HG03521 (cell line): ENCODE measurements around the gene PAX7.

Experiments used
- ATAC-seq: cut with Tn5 transposase; IDR thresholded peaks from one replicate; pipeline ENCODE4 v1.9.1; 2021; ENCODE audit warnings: mild to moderate bottlenecking, moderate library complexity; ENCODE audit not compliant: unreplicated experiment

Gene PAX7

DNA sequence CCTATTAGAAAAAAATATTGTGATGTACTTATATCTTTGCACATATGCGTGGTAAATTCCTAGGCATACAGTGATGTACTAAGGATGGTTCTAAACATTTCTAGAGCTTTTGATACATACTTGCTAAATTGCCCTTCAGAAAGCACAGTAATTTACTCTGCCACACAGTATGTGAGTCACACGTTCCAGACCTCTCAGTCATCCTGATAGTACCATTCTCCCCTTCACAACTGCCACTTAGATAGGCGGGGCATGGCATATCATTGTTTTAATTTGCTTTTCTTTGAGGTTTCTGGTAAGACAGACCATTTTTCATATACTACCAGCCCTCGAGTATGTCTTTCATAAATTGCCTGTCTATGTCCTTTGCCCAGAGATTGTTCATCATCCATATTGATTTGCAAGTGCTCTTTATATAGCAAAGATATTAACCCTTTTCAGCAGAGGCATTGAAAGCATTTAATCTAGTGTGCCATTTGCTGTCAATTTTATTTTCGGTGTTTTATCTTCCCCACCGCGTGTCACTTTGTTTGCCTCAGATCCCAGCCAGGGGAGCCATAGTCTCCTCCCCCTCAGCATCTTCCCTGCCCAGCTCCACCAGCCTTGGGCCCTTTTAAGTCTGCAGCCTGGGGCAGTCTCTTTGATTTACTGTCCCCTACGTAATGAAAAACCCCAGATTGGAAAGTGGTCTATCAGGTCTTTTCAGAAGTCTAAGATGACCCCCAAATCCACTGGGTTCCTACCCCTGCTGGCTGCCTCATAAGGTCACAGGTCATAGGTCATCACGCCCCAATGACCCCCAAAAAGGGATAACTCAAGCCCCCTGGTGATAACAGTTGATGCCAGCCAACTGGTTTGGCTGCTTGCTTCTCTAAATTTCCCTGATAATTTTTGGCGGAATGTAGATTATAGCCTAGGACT, 11.8 kb upstream of the PAX7 start:
- no peak for ATAC-seq

DNA sequence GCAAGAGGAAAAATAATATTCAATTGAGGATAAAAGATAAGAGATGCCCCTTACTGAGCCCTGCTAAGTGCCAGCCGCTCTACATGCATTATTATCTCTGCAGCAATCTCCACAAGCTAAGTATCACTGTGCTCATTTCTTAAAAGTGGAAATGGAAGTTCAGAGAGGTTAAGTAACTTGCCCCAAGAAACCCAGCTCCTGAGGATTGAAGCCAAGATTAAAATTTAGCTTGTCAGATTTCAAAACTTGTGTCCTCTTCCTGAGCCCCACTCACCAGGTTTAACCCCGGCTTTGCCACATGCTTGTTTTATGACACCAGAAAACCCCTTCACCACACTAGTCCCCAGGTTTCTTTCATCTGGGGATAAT, 11.2 kb upstream of the PAX7 start:
- ATAC-seq: no peak

DNA sequence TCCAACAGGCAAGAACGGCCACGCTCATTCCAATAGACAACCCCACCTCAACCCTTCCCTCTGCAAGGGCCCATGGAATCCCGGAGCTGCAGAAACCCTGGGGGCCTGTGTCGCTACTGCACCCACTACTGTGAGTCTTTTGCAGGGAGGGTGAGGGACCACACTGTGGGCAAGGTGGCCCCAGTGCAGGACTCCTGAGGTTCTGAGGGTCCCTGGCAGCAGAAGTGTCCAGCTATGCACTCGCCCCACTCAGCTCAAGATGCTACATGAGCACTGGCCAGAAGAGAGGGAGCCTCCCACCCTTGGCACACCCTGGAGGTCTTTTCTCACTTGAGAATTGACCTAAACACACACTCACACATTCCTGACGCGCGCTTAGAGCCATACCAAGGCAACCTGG, 2.1 kb upstream of the PAX7 start:
- ATAC-seq: no peak

DNA sequence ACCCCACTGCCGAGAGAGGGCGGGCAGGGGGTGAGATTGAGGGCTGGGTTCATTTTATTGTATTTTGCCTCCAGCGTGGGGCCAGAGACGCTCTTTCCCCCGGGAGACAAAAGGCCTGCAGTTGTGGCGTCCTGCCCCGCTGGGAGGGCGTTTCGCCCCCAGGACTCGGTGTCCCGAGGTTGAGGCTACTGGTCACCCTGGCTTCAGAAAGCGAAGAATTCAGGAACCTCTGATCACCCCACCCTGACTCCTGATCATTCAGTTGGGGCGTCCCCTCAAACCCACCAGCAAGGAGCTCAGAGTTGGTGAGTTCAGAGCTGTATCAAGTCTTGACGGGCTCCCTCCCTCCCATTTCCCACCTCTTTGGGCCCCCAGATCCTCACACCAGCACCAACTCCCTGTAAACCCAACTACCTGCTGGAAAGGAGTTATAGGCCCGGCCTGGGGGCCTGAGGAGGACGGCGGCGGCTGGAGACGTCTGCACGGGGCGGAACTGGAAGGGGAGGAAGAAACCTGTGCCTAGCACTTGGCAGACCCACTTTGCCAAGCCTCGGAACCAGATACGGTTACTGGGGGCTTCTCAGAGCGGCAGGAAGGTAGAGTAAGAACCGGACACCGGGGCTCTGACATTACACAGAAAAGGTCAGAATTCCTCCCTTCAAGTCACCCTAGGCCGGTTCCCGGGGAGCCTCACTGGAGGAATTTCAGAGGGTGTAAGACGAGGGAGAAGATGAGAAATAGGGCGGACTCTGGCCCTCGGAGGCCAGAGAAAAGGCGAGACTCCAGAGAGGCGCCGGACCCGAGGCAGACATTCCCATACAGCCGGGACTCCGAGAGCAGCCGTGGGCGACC, 761 bp upstream of the PAX7 start:
- no peak for ATAC-seq

DNA sequence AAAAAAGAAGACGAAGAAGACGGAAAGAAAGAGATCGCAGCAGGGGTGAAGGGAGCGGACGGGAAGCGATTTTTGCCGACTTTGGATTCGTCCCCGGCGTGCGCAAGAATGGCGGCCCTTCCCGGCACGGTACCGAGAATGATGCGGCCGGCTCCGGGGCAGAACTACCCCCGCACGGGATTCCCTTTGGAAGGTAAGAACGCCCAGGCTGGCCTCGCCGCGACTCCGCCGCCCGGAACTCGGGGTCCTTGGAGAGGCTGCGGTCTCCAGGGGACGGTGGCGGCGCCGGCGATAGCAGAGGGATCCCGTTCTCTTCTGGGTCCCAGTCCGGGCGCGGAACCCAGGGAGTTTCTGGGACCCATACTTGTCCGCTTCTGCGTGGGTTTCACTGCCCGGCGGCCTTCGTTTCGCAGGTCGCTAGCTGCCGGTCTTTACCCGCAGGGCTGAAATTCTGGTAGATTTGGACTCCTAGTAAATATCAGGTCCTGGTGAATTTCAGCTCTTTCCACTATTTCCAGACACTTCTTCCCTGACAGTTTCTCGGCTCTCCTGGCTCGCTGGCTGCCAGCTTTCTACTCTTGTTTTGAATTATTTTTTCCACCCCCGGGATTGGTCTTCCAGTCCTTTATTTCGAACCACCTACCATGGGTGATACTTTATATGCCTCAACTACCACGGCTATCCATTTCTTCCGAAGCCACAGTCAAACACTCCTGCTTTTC, 1.0 kb downstream of the PAX7 start:
- no peak for ATAC-seq

DNA sequence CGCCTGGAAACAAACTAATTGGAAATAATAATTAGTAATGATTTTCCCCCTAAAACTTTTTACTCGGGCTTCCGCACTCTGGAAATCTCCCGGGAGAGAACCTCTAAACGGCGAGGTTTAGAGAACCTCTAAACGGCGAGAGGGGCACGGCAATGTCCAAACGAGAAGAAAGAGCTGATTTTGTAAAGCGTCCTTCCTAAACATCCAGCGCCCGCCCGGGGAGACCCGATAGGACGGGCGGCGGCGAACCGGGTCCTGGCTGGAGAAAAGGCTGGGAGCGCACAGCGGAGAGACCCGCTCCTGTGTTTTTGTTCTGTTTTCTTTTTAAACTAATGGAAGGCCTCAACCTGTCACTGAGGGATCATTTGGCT, 1.6 kb downstream of the PAX7 start:
- ATAC-seq: no peak

DNA sequence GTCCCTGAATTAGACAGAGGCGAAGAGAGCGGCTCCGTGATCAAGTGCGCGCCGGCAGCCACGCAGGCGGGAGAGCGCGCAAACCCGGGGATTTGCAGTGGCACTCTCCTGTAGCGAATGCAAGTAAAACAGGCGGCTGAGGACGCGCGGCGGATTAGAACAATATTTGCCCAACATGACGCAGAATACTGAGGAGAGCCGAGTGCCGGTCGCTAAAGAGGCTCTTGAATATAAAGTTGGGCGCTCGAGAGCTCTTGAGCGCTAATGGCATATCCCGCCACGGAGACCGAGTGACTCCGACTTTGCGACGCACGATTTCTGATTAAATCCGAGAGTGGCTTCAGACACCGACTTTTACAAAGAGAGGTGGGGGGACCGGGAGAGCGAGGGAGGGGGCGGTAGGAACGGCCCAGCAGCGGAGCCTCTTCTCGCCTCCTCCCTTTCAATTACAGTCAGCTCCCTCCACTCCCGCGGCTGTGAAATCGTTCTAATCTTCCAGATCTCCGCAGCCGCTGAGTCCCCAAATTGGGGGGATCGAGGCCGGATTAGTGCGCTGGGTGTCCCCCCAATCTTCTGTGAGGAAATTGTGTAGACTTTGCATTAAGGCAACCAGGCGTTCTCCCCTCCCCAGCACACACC, 2.3 kb downstream of the PAX7 start:
- ATAC-seq: no peak

DNA sequence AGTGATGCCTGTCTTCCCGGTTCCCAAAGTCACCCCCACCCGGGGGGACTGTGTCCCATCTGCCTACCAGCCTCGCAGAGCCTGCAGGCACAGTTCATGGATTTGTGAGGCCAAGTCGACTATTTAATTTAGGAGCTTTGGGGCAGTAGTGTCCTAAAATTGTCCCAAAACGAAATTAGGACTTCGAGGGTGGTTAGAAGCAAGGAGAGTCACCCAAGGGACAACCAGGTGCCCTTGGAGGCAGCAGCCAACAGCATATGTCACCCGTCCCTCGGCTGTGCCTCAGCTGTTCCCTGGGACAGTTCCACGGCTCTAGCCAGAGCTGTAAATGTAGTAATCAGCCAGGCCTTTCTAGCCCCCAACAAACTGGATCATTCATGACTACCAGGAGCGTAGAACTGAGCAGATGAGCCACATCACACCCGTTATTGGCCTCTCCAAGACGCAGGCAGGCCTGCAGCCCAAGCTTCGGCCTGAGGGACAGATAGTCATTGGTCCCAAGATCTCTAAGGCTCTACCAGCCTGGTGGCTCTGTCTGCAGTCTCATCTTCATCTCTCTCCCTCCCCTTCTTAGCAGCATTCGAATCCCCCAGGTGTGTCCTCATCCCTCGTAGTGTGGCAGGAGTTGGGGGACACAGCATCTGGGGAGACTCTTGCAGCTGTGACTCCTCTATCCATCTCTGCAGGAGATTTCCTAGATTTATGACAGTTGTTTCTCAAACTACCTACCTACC, 2.9 kb downstream of the PAX7 start:
- ATAC-seq: no peak

DNA sequence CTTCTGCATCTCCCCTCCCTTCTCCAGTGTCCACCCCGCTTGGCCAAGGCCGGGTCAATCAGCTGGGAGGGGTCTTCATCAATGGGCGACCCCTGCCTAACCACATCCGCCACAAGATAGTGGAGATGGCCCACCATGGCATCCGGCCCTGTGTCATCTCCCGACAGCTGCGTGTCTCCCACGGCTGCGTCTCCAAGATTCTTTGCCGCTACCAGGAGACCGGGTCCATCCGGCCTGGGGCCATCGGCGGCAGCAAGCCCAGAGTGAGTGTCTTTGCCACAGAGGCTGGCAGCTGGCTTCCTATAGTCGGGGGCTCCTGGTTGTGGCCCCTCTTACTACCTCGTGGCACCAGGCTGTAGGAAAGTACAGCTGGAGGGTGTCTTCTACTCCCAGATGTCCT, 3.6 kb downstream of the PAX7 start:
- ATAC-seq: no peak

DNA sequence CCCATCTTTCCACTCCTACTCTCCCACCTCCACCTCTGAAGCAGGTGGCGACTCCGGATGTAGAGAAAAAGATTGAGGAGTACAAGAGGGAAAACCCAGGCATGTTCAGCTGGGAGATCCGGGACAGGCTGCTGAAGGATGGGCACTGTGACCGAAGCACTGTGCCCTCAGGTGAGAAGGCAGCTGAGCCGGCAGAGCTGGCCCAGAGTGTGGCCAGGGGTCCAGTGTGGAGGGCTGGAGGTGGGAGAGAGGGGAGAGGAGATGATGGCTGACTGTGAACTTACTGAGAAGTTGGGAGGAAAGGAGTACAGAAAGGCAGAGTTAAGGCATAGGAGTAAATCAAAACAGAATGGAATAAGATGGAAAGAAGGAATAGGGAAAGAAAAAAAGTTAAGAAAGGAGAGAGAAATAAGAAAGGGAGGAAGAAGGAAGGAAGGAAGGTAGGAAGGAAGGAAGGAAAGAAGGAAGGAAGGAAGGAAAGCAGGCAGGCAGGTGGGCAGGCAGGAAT, 4.5 kb downstream of the PAX7 start:
- ATAC-seq: no peak

DNA sequence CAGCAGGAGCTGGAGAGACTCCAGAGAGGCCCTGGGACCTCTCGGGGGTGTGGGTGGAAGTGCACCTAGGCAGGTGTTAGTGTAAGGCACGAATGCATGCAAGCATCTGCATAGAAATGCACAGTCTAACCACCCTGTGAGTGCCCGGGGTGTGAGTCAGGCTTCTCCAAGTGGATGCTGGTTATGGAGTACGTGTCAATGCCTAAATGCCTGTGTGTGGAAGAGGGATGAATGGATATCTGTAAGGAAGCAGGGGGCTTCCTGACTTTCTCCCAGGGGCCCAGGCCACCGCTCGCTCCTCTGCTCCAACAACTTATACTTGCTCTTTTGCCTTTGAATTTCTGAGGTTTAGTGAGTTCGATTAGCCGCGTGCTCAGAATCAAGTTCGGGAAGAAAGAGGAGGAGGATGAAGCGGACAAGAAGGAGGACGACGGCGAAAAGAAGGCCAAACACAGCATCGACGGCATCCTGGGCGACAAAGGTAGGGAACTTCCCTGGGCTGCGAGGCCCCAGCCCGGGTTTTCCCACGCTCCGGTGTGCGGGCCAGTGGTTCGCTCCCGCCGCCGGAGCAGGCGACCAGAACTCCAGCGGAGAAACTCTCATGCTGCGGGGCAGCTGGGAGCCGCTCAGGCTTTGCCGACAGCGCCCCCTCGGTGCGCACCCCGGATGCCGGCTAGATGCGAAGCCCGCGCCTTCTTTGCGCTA, 5.4 kb downstream of the PAX7 start:
- no peak for ATAC-seq

DNA sequence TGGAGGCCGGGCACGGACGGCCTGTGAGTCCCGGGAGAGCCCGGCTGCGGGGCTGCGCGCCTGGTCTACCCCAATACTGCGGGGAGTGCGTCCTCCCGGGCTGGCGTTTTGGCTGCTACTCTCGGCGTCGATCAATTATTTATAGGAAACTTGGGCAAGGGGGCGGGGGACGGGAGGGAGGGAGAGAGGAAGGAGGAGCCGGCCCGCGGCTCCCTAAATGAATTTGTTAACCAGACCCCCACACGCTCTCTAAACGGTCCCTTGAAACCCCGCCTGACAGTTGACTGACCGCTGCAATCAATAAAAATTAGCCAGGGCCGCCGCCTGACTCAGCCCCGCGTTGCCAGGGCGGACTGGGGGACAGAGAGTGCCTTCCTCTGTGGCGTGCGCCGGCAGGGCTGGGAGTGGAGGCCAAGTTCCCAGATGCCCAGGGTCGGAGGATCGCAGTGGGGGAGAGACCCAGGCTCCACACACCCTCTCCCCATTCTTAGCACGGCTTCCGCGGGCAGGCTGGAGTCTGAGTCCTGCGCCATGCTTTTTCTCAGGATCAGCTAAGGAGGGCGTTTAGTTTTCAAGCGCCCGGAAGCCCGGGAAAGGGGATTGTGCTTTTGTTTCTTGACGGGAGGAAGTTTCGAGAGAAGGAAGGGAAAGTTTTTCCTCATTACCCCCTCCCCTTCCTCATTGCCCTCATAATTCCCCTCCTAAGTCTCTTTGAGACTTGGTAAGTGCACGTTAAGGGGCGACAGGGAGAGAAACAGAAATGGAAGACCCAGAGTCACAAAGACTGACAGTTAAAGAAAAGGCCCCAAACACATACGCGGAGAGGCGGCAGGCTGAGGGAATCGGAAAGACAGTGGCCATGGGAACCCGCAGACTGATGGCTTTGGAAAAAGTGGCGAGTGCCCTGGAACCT, 6.2 kb downstream of the PAX7 start:
- ATAC-seq: no peak

DNA sequence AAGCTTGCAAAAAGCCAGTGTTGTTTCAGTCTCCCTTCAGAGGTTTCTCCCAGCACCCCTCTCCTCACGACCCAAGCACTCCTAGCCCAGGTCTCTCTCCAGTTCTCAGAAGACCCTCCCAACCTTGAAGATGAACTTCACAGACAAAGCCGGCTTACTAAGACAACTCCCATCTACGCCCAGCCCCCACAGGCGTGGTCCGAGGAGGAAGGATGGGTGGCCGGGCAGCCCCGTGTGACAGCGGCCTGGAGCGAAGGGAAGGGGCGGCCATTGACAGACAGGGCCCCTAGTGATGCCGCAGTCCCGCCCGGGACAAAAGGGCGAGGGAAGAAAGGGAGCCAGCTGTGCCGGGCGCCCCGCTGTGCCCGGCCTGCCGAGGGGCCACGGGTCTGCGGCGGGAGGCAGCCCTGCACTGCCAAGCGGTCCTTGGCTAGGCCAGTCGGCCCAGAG, 6.9 kb downstream of the PAX7 start:
- ATAC-seq: no peak

DNA sequence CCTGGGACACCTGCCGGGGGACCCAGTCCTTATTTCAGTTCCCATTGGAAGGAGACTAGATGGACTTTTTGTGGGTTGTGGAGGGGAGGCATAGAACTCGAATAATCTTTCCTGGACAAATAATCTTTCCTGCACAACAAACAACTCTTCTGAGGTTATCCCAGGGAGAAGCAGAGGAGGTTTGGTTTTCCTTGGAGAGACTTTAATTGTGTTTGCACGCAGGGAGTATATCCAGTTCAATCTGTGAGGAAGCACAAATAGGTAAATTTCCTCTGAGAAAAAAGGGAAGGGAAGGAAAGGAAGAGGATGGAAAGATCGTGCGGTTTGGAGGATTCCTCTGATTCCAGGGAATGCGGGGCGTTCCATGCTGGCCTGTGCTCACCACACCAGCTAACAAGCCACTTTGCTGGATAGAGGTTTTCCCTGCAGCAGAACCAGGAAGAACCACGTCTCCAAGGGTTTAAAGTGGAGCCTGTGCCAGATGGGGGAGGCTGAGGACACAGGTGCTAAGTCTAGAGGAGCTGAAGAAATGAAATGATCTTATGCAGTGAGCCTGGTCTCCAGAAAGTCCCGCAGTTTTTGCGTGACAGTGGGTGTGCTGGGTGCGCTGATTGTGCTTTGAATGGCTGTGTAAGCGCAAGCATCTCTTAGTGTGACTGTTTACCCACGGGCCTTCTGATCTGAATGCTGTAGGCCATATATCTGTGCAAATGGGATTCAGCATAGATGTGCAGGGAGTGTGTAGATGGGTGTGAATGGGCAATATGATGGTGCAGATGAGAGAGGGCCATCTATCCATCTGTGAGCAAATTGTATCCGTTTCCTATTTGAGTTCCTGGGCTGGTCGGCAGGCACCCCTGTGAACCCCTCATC, 7.6 kb downstream of the PAX7 start:
- no peak for ATAC-seq

DNA sequence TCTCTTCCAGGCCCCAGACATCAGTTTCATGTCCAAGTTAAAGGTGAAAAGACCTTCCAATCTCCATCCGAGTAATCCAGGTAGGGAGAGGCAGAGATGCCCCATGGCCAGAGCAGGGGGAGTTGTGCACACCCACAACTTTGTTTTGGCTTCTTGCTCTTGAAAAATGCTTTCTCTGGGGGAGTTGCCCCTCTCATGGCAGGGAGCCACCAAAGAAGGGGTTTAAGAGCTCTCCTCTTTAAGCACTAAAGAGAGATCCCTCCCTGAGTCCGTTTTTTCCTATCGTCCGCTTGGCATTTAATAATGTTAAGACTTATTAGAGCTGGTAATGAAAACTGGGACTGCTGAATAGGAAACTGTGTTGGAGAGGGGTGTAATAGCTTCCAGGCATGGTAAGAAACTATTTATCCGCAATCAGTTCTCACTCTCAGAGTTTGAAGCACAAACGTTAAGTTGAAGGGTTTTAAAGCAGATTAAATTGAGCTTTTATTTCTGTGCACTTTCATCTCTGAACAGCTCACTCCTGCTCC, 8.3 kb downstream of the PAX7 start:
- no peak for ATAC-seq

DNA sequence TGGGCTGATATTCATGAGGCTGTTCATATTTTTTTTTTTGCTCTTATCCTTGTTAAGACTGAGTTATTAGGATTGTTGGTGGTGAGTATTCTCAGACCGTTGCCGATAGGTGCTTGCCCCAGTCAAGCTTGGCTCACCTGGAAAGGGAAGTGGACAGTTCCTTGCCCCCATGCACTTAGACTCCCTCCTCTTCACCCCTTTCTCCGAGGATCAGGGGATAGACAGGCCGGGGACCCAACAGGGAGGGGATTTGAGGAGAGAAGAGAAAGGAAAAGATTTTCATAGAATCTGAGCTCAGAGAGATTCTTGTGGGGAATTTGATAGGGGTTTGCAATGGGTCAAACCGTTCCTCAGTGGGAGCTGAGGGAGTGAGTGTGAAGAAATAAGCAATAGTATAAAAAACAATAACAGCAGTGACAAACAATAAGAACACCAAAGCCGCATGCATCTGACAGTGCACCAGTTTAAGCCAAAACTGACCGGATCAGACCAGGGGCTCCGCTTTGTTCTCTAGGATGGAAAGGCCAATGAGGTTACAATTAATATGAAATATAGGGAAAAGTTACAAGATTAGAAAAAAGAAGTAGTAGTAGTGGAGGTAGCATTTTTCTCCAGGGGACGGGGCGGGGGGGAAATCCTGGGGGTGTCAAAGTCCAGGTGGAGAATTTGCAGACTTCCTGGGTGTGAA, 8.9 kb downstream of the PAX7 start:
- ATAC-seq: no peak
